SJSA1 (cell line): Measurements from ENCODE around the gene TBC1D8. TPM values are rescaled to one million over a fixed set of nuclear protein-coding genes. Genes with fewer than 3 reads are reported as not detected.
A peak's percentile ranks its signal among the peaks of the same experiment; 100 is the strongest.

Experiments used
- DNase-seq, 2 experiments: peaks; one replicate each; pipeline ENCODE4 v3.0.0-alpha.2; 2015 to 2020; ENCODE audit warnings: low spot score in 2 of 2, low read depth in 1 of 2
- H3K27ac ChIP-seq: fragments of 250-450 bp; sonication (Bioruptor Pico); 2 replicates; pipeline ENCODE4 v1.5.1; 2020; ENCODE audit warnings: mild to moderate bottlenecking, moderate library complexity
- H3K27me3 ChIP-seq: fragments of 250-450 bp; sonication (Bioruptor Pico); replicated peaks from 2 replicates; pipeline ENCODE4 v1.5.1; 2020; ENCODE audit warnings: mild to moderate bottlenecking, moderate library complexity
- H3K36me3 ChIP-seq: fragments of 250-450 bp; sonication (Bioruptor Pico); 2 replicates; pipeline ENCODE4 v1.5.1; 2020; ENCODE audit warnings: mild to moderate bottlenecking
- H3K4me1 ChIP-seq: fragments of 250-450 bp; sonication (Bioruptor Pico); replicated peaks from 2 replicates; pipeline ENCODE4 v1.6.1; 2021; ENCODE audit warnings: mild to moderate bottlenecking
- H3K4me3 ChIP-seq: fragments of 250-450 bp; sonication (Bioruptor Pico); 2 replicates; pipeline ENCODE4 v1.5.1; 2020; ENCODE audit warnings: mild to moderate bottlenecking
- H3K9me3 ChIP-seq: fragments of 250-450 bp; sonication (Bioruptor Pico); replicated peaks from 2 replicates; pipeline ENCODE4 v1.5.1; 2020; ENCODE audit warnings: mild to moderate bottlenecking
- total RNA-seq: library from RNA; depleted of rRNA; stranded (reverse); fragments of >200 nt; shearing (Covaris generic); gene quantifications from 2 replicates; pipeline ENCODE4 v1.2.3, GENCODE V29; 2014

TBC1D8 gene
- total RNA-seq, 1 experiment from 2014 or later: 18.6 TPM

DNA sequence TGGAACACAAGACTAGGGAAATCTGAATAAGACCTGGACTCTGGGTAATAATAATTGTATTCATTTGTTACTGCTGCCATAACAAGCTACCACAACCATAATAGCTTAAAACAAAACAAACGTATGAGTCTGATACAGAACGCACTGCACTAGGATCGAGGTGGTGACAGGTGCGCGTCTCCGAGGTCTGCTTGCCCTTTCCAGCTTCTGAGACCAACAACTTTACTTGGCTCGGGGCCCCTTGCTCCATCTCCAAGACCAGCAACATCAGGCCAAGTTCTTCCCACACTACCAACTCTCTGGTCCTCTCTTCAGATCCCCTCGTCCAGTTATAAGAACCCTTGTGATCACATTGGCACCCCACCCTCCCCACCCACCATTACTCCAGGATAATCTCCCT is 42.8 kb downstream of the TBC1D8 start:
- H3K27me3 ChIP-seq: no peaks in the 10 kb centered on the region
- H3K36me3 ChIP-seq: no peaks in the 10 kb centered on the region
- no peak overlapping the region for H3K27ac ChIP-seq

DNA sequence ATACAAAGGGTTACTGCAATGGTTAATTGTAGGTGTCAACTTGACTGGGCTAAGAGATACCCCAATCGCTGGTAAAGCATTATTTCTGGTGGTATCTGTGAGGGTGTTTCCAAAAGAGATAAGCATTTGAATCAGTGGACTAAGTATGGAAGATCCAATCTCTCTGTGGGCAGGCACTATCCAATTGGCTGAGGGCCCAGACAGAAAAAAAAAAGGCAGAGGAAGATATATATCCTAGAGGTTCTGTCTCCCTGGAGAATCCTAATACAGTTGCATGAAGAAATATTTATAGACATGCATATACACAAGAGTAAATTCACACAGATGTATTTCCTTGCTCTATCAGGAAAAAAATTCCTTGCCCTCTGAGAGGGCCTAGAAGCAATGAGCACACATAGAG is 43.9 kb downstream of the TBC1D8 start:
- Histone ChIP-seq H3K4me3 (no peak overlapping the region), H3K27me3 (no peaks in the 10 kb centered on the region)
- no peak for DNase-seq

More for the DNA sequence above, 42.8 kb downstream of the TBC1D8 start:
- Histone ChIP-seq H3K4me1 (peaks cover 27% of the 10 kb centered on the region), H3K9me3 (no peaks in the 10 kb centered on the region), H3K4me3 (no peak overlapping the region)
- no peak for DNase-seq

DNA sequence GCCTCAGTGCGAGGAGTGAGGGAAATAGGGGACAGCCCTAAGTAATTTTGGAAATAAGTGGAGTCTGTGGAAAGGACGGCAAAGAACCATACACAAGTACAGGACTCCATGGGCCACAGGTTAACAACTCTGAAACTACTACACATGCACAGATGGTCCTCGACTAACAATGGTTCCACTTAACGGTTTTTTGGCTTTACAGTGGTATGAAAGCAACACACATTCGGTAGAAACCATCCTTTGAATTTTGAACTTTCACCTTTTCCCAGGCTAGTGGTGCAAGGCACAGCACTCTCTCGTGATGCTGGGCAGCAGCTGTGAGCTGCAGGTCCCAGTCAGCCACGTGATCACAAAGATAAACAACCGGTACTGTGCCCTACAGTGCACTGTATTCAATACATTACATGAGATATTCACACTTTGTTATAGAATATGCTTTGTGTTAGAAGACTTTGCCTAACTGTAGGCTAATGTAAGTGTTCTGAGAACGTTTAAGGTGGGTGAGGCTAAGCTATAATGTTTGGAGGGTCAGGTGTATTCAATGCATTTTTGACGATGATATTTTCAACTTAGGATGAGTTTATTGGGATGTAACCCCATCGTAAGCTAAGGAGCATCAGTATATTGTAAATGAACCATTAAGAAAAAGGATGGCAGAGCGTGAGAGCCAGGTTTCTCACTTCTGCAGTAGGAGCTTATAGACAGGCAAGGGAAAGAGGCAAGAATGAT is 44.6 kb downstream of the TBC1D8 start:
- no peaks in the 10 kb centered on the region for H3K27me3 ChIP-seq
- no peak for DNase-seq
- H3K4me3 ChIP-seq: no peak overlapping the region
- H3K9me3 ChIP-seq: no peaks in the 10 kb centered on the region
- no peak overlapping the region for H3K27ac ChIP-seq
- no peaks in the 10 kb centered on the region for H3K36me3 ChIP-seq
- H3K4me1 ChIP-seq: peaks cover 10% of the 10 kb centered on the region

More for the DNA sequence above, 43.9 kb downstream of the TBC1D8 start:
- H3K4me1 ChIP-seq: peaks cover 16% of the 10 kb centered on the region
- H3K9me3 ChIP-seq: no peaks in the 10 kb centered on the region
- no peaks in the 10 kb centered on the region for H3K36me3 ChIP-seq
- H3K27ac ChIP-seq: no peak overlapping the region

DNA sequence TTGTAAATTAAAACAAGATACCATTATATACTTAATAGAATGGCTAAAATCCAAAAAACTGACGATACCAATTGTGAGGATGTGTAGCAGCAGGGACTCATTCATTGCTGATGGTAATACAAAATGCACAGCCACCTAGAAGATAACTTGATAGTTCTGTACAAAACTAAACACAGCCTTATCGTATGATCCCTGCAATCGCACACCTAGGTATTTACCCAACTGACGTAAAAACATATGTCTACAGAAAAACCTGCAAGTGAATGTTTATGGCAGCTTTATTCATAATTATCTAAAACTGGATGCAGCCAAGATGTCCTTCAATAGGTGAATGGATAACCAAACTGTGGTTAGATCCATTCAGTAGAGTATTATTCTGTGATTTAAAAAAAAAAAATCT is 45.5 kb downstream of the TBC1D8 start:
- H3K9me3 ChIP-seq: no peaks in the 10 kb centered on the region
- no peak for DNase-seq
- no peak overlapping the region for H3K27ac ChIP-seq
- no peaks in the 10 kb centered on the region for H3K36me3 ChIP-seq
- peaks cover 4% of the 10 kb centered on the region; the same call in 1 of the 2 replicates for H3K4me1 ChIP-seq
- H3K27me3 ChIP-seq: no peaks in the 10 kb centered on the region
- H3K4me3 ChIP-seq: no peak overlapping the region

DNA sequence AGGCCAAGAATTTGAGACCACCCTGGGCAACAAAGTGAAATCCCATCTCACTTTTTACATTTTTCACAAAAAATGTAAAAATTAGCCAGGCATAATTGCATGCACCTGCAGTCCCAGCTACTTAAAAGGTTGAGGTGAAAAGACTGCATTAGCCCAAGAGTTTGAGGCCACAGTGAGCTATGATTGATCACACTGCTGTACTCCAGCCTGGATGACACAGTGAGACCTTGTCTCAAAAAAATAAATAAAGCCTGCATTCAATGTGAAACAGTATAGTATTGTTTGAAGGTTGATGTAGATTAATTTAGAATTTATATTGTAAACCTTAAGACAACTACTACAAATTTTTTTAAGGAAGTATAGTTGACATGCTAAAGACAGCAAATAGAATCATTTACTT is 53.5 kb downstream of the TBC1D8 start:
- no peaks in the 10 kb centered on the region for H3K9me3 ChIP-seq
- DNase-seq: no peak
- no peaks in the 10 kb centered on the region for H3K4me1 ChIP-seq
- H3K27me3 ChIP-seq: no peaks in the 10 kb centered on the region
- no peak overlapping the region for H3K27ac ChIP-seq
- no peak overlapping the region for H3K4me3 ChIP-seq
- no peaks in the 10 kb centered on the region for H3K36me3 ChIP-seq

DNA sequence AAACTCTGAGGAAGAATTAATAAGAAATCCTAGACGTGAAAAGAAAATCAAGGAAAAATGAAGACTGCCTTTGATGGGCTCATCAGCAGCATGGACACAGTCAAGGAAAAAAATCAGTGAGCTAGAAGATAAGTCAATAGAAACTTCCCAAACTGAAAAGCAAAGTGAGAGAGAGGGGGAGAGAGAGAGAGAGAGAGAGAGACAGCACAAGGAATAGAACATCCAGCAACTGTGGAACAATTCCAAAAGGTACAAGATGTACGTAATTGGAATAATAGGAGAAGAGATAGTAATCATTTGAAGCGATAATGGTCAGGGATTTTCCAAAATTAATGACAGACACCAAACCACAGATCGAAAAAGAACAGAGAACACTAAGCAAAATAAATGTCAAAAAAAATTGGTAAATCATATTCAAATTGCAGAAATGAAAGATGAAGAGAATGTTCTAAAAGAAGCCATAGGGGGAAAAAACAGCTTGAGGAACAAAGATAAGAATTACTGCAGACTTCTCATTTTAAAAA is 54.5 kb downstream of the TBC1D8 start:
- no peak for DNase-seq
- Histone ChIP-seq H3K27ac (no peak overlapping the region), H3K36me3 (no peaks in the 10 kb centered on the region), H3K27me3 (no peaks in the 10 kb centered on the region), H3K4me3 (no peak overlapping the region), H3K9me3 (no peaks in the 10 kb centered on the region), H3K4me1 (no peaks in the 10 kb centered on the region)

DNA sequence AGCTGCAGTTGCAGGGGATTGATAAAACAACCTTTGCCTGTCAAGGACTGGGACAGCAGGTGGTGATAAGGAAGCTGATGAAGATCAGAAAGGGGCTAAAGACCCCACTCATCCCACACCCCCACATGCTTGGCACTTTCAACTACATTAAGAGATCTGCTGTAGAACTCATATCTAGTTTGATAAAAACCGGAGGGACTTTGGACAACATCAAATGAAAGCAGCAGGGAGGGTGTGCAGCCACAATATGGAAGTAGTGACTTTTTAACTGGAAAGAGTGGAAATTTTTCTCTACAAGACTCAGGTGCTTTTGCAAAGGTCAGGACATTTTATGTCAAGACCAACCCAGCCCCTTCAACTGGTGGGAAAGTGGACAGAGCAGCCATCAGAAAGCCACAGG is 56.8 kb downstream of the TBC1D8 start:
- Histone ChIP-seq H3K9me3 (no peaks in the 10 kb centered on the region), H3K4me1 (no peaks in the 10 kb centered on the region), H3K36me3 (no peaks in the 10 kb centered on the region), H3K4me3 (no peak overlapping the region), H3K27ac (no peak overlapping the region), H3K27me3 (no peaks in the 10 kb centered on the region)
- no peak for DNase-seq

DNA sequence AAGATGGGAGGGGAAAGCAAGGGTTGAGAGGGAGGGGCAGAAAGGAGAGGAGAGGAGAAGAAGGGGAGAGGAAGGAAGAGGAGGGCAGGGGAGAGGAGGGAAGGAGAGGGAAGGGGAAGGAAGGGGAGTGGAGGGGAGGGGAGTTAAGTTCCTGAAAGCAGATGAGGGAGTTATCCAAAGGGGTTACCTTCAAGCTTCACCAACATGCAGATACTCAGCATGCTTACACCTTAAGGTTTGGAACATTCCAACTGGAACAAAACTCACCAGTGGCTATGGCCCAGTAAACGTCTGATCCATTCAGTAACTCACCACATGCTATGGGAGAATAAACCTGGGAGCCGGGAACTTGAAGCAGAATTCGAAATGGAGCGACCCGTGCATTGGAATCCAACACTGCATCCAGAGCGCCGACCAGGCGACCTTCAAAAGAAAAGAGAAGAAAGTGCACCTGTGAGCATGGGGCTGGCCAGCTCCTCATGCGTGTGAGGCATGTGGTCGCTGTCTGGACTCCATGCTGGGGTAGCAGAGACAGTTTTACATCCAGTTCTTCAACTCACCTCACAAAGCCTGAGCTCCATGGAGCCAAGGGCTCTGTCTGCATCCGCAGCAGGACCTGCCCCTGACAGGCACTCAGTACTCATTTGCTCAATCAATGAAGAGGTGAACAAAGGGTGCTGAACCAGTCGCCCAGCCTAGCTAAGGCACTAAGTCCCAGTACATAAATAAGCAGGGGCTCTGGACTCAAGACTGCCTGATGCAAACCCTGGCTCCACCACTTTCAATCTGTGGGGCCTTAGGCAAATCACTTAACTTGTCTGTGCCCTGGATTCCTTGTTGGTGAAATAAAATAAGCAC is 61.0 kb downstream of the TBC1D8 start:
- no peaks in the 10 kb centered on the region for H3K27me3 ChIP-seq
- H3K27ac ChIP-seq: no peak overlapping the region
- DNase-seq: no peak
- no peak overlapping the region for H3K4me3 ChIP-seq
- peaks cover 15% of the 10 kb centered on the region for H3K4me1 ChIP-seq
- H3K36me3 ChIP-seq: no peaks in the 10 kb centered on the region
- no peaks in the 10 kb centered on the region for H3K9me3 ChIP-seq

DNA sequence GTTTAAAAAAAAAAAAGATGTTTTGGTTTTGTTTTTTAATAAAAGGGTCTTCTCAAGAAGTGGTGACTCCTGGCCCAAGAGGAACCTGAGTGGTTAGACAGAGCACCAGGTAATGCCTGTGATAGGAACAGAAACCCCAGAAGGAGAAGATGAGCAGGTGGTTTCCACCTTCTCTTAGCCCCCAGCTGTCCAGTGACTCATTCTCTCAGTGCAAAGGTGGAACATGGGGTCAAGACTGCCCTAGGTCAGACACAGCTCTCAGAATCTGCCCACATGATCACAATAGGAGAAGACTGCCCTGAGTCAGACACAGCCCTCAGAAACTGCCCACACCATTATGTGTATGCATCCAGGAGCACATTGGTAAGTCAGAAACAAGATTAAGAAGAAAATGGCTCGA is 61.8 kb downstream of the TBC1D8 start:
- DNase-seq: no peak
- Histone ChIP-seq H3K4me3 (no peak overlapping the region), H3K27ac (no peak overlapping the region), H3K36me3 (no peaks in the 10 kb centered on the region), H3K9me3 (no peaks in the 10 kb centered on the region), H3K4me1 (peaks cover 15% of the 10 kb centered on the region), H3K27me3 (no peaks in the 10 kb centered on the region)

DNA sequence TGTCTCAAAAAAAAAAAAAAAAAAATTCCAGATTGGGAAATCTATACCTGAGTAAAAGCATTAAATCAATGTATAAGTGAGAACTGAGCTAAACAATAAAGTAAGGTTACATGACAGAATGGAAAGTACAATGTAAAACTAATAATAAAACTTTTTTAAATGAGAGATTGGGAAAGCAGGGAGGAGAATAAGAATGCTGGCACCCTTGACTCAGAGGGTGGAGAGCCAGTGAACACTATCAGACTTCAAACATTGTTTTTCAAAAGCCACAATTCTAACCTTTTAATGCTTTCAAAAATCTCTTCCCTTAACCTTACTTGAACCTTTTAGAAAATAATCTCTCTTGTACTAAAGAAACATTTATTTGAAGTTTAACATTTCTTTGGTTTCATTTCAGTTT is 63.5 kb downstream of the TBC1D8 start:
- DNase-seq: peak in 1 of 2 experiments; percentile 25
- Histone ChIP-seq H3K9me3 (no peaks in the 10 kb centered on the region), H3K27me3 (no peaks in the 10 kb centered on the region), H3K27ac (0 out of 2 replicates have a peak overlapping the region, but pooled peaks have one; percentile 27), H3K36me3 (no peaks in the 10 kb centered on the region), H3K4me3 (no peak overlapping the region), H3K4me1 (peaks cover 15% of the 10 kb centered on the region)

DNA sequence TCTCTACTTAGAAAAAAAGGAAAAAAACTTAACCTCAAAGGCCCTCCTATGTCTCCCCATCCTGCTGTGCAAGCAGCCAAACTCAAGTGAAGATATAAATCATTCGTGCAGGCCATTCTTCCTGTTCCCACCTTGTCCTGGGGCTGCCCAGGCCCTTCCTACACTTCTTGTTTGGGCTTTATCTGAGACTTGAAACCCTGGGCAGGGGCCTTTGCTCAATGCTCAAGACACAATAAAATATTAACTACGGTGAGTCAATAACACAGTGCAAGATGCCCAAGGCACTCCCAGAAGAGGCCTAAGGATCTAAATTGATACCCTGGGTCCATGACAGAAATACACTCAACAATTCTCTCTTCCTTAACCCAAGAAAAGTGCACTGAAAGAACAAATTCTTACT is 67.6 kb downstream of the TBC1D8 start:
- Histone ChIP-seq H3K4me3 (no peak overlapping the region), H3K36me3 (no peaks in the 10 kb centered on the region), H3K9me3 (no peaks in the 10 kb centered on the region), H3K27me3 (no peaks in the 10 kb centered on the region), H3K4me1 (peaks cover 15% of the 10 kb centered on the region), H3K27ac (no peak overlapping the region)
- no peak for DNase-seq

DNA sequence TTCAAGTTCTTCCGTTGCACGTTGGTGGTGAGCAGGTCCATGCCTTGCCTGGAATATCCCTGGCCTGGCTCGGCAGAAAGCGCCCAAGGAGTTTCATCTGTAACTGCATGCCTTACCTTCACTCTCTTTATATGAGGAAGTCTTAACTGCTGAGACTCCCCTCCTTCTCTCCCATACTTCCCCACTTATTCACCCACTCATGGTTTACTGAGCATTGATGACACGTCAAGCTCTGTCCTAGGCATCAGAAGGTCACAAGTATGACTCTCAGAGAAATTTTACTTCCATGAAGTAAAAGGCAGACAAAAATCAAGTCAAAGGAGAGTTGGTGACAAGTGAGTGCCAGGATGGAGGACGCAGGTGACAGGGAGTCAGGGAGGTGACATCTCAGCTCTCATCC is 68.2 kb downstream of the TBC1D8 start:
- Histone ChIP-seq H3K27ac (no peak overlapping the region), H3K4me3 (no peak overlapping the region)
- no peak for DNase-seq

DNA sequence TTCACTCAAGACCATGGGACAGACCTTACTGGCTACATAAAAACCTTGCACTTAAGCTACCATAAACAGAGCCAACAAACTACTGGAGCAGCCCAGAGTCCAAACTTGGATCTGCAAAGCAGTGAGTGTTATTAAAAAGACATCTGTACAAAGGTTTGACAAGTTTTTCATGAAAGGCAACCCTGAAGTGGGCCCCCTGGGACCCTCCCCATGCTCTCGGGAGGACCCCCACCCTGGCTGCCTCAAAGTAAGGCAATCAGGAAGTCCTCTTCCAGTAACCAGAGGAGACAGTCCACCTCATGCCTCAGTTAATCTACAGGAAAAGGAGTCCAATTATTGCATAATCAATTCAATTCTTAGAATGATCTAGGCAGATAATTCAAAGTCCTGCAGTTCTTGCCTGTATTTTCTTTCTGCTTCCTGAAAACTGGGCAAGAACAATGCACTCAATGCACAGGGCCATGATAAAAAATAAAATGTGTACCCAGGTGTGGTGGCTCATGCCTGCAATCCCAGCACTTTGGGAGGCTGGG is 69.7 kb downstream of the TBC1D8 start:
- no peak for DNase-seq
- Histone ChIP-seq H3K4me3 (no peak overlapping the region), H3K27me3 (no peaks in the 10 kb centered on the region), H3K9me3 (no peaks in the 10 kb centered on the region), H3K36me3 (no peaks in the 10 kb centered on the region), H3K4me1 (no peaks in the 10 kb centered on the region), H3K27ac (no peak overlapping the region)

More for the DNA sequence above, 68.2 kb downstream of the TBC1D8 start:
- Histone ChIP-seq H3K36me3 (no peaks in the 10 kb centered on the region), H3K9me3 (no peaks in the 10 kb centered on the region), H3K4me1 (peaks cover 11% of the 10 kb centered on the region), H3K27me3 (no peaks in the 10 kb centered on the region)
